B cell (primary cell): ENCODE data around the gene PDZRN3. TPM values are rescaled to one million over a fixed set of nuclear protein-coding genes. Genes with fewer than 3 reads are reported as not detected.

ENCODE experiments used
- ATAC-seq: fragments of 200-7000 bp; cut with Tn5 transposase; one replicate; pipeline ENCODE4 v1.10.0; 2021; ENCODE audit warnings: low read depth, mild to moderate bottlenecking, moderate number of reproducible peaks, moderate library complexity
- CTCF ChIA-PET: fragments of 350-600 bp; sonication (Branson Sonifier 250); formaldehyde crosslinking; loops from one replicate; lab custom pipeline; 2021; ENCODE audit warnings: antibody characterized with exemption, inconsistent platforms; lab: Charles Lee
- POLR2A ChIA-PET: fragments of 350-600 bp; sonication (Branson Sonifier 250); formaldehyde crosslinking; loops from one replicate; lab custom pipeline; 2021; ENCODE audit warnings: antibody characterized with exemption; lab: Charles Lee
- DNase-seq: peaks from one replicate; pipeline ENCODE4 v3.0.0; 2013
- H2AFZ ChIP-seq: 2 replicates; pipeline ENCODE4 v1.6.1; 2012; ENCODE audit warnings: mild to moderate bottlenecking, low read depth, low read length; ENCODE audit not compliant: insufficient read depth, poor library complexity, severe bottlenecking
- H3K27ac ChIP-seq, 2 donors: 1 replicate in 1 of 2; 2 replicates in 1 of 2; pipeline ENCODE4 v1.5.1; 2012 to 2013; ENCODE audit warnings: low read length in 2 of 2, mild to moderate bottlenecking in 2 of 2, moderate library complexity in 1 of 2
- H3K27me3 ChIP-seq, 4 experiments: fragments of 200-600 bp in 1 of 4; sonication (generic) in 1 of 4; replicated peaks in 1 of 4; 1 replicate in 2 of 4; 2 replicates in 2 of 4; pipeline versions ENCODE4 v1.6.1 to v1.7.0; 2013 to 2016; ENCODE audit warnings: low read length in 3 of 4, mild to moderate bottlenecking in 2 of 4, mixed read lengths in 1 of 4, moderate library complexity in 1 of 4; ENCODE audit not compliant: insufficient read depth in 4 of 4, control insufficient read depth in 3 of 4; ENCODE audit errors: control extremely low read depth in 1 of 4
- H3K36me3 ChIP-seq, 2 experiments: replicated peaks in 1 of 2; 1 replicate in 1 of 2; 2 replicates in 1 of 2; pipeline versions ENCODE4 v1.6.1 to v1.7.1; 2013; ENCODE audit warnings: low read length in 1 of 2; ENCODE audit not compliant: insufficient read depth in 2 of 2, control insufficient read depth in 1 of 2; ENCODE audit errors: control extremely low read depth in 1 of 2, extremely low read depth in 1 of 2
- H3K4me1 ChIP-seq, 2 donors: fragments of 200-600 bp in 1 of 2; sonication (generic) in 1 of 2; 1 replicate in 1 of 2; 2 replicates in 1 of 2; pipeline versions ENCODE4 v1.5.1 to v1.6.1; 2013 to 2017; ENCODE audit warnings: low read length in 2 of 2; ENCODE audit not compliant: control insufficient read depth in 2 of 2, insufficient read depth in 2 of 2
- H3K4me2 ChIP-seq: replicated peaks from 2 replicates; pipeline ENCODE3; 2012; ENCODE audit warnings: mild to moderate bottlenecking, low read depth, low read length; ENCODE audit not compliant: poor library complexity, severe bottlenecking
- H3K4me3 ChIP-seq, 5 experiments: fragments of 200-600 bp in 1 of 5; sonication (generic) in 1 of 5; 1 replicate in 3 of 5; 2 replicates in 2 of 5; pipeline versions ENCODE4 v1.5.1 to v1.7.0; 2011 to 2016; ENCODE audit warnings: low read length in 4 of 5, mild to moderate bottlenecking in 4 of 5, low read depth in 2 of 5, control low read depth in 1 of 5, moderate library complexity in 1 of 5; ENCODE audit not compliant: insufficient read depth in 1 of 5; ENCODE audit errors: control extremely low read depth in 1 of 5, extremely low read depth in 1 of 5
- H3K79me2 ChIP-seq: fragments of 200-600 bp; sonication (generic); one replicate; pipeline ENCODE4 v1.6.0; 2016; ENCODE audit warnings: low read length; ENCODE audit not compliant: control insufficient read depth, insufficient read depth
- H3K9ac ChIP-seq: fragments of 200-600 bp; sonication (generic); 2 replicates; pipeline ENCODE4 v1.6.1; 2017; ENCODE audit warnings: mild to moderate bottlenecking, low read length, moderate library complexity
- H3K9me3 ChIP-seq, 3 donors: one replicate each; pipeline versions ENCODE4 v1.6.1 to v1.7.1; 2013; ENCODE audit warnings: low read length in 2 of 3; ENCODE audit not compliant: control insufficient read depth in 2 of 3, insufficient read depth in 1 of 3; ENCODE audit errors: control extremely low read depth in 1 of 3
- H4K20me1 ChIP-seq: 2 replicates; pipeline ENCODE4 v1.6.0; 2012; ENCODE audit warnings: mild to moderate bottlenecking, low read length; ENCODE audit not compliant: insufficient read depth, control insufficient read depth, poor library complexity, severe bottlenecking
- H3K27ac Mint-ChIP-seq: one replicate; pipeline ENCODE4 v1.8.0; 2021; ENCODE audit warnings: mixed read lengths
- H3K27me3 Mint-ChIP-seq: one replicate; pipeline ENCODE4 v1.8.0; 2021; ENCODE audit warnings: mixed read lengths
- H3K4me1 Mint-ChIP-seq: one replicate; pipeline ENCODE4 v1.8.0; 2021; ENCODE audit warnings: mixed read lengths
- H3K4me3 Mint-ChIP-seq: one replicate; pipeline ENCODE4 v1.8.0; 2021; ENCODE audit warnings: mixed read lengths
- H3K9me3 Mint-ChIP-seq: one replicate; pipeline ENCODE4 v1.8.0; 2022; ENCODE audit warnings: mixed read lengths; ENCODE audit not compliant: insufficient read depth
- CTCF ChIP-seq: fragments of 200-600 bp; IDR thresholded peaks from one replicate; pipeline ENCODE4 v1.8.0; 2022; ENCODE audit warnings: antibody characterized with exemption, mild to moderate bottlenecking
- EZH2 ChIP-seq: IDR thresholded peaks from 2 replicates; pipeline ENCODE4 v1.6.1; 2012; ENCODE audit warnings: borderline replicate concordance, low read depth, mild to moderate bottlenecking, moderate library complexity, low read length; ENCODE audit not compliant: insufficient read depth, poor library complexity, severe bottlenecking
- WGBS: methylation state at CpG from one replicate; pipeline ENCODE4 v1.1.5; 2013; ENCODE audit warnings: missing lambda C conversion rate; ENCODE audit not compliant: insufficient coverage; 5-methylcytosine and 5-hydroxymethylcytosine counted together
- intact Hi-C: fragments of 100-400 bp; cut with micrococcal nuclease; formaldehyde crosslinking; loops from one replicate; pipeline ENCODE4 v1.10.0; 2022
- polyA plus RNA-seq: library from polyadenylated mRNA; depleted of rRNA; stranded (reverse); fragments of >200 nt; gene quantifications from 2 replicates; pipeline ENCODE4 v1.2.3, GENCODE V29; 2012
- total RNA-seq, 2 donors: library from RNA; stranded (reverse); fragments of 120-200 nt in 1 of 2; gene quantifications; 1 replicate in 1 of 2; 2 replicates in 1 of 2; pipeline versions ENCODE4 v1.2.3 to v1.2.4, GENCODE V29; 2013 to 2022

The PDZRN3 gene
- total and polyA plus RNA-seq, 2 donors (not counting 1 experiment from before 2014, with no cell fraction given): not detected

- no peak overlapping the region for H3K4me3 Mint-ChIP-seq
- TF ChIP-seq EZH2 (no peak), CTCF (no peak)
- ATAC-seq (no peak), DNase-seq (no peak)
- Histone ChIP-seq H3K27ac (no peak overlapping the region), H3K79me2 (no peaks in the 10 kb centered on the region), H3K4me2 (no peak overlapping the region), H2AFZ (no peak overlapping the region), H3K4me3 (no peak overlapping the region), H3K9ac (no peak overlapping the region), H4K20me1 (no peaks in the 10 kb centered on the region), H3K9me3 (no peaks in the 10 kb centered on the region), H3K4me1 (no peaks in the 10 kb centered on the region), H3K27me3 (peaks cover 0 to 3% (median 0%) of the 10 kb centered on the region in 4 experiments), H3K36me3 (no peaks in the 10 kb centered on the region)
- peaks cover 6% of the 10 kb centered on the region for H3K4me1 Mint-ChIP-seq
- H3K27me3 Mint-ChIP-seq: peaks cover 34% of the 10 kb centered on the region
- 87% methylated on average over 4 of the region's 4 CpGs for WGBS
- H3K27ac Mint-ChIP-seq: no peak overlapping the region
- CTCF ChIA-PET: no interaction called here
- intact Hi-C loops: no loop called here
- POLR2A ChIA-PET: no interaction called here
- no peaks in the 10 kb centered on the region for H3K9me3 Mint-ChIP-seq
Measured at GRCh38 chr3:73470860-73471259, 153.9 kb downstream of the PDZRN3 start.

GRCh38 chr3:73469331-73469730, 155.4 kb downstream of the PDZRN3 start:
- ATAC-seq: no peak
- Mint-ChIP-seq H3K9me3 (no peaks in the 10 kb centered on the region), H3K4me1 (no peaks in the 10 kb centered on the region), H3K27me3 (peaks cover 35% of the 10 kb centered on the region), H3K4me3 (no peak overlapping the region), H3K27ac (no peak overlapping the region)
- Histone ChIP-seq H3K4me3 (no peak overlapping the region), H3K4me2 (no peak overlapping the region), H3K79me2 (no peaks in the 10 kb centered on the region), H3K4me1 (no peaks in the 10 kb centered on the region), H3K27me3 (peaks cover 0 to 3% (median 0%) of the 10 kb centered on the region in 4 experiments), H3K27ac (no peak overlapping the region), H3K36me3 (no peaks in the 10 kb centered on the region), H3K9me3 (peaks cover 0 to 1% (median 0%) of the 10 kb centered on the region in 3 donors), H2AFZ (no peak overlapping the region), H4K20me1 (no peaks in the 10 kb centered on the region), H3K9ac (no peak overlapping the region)
- ChIA-PET POLR2A (no interaction called here), CTCF (no interaction called here)
- DNase-seq: no peak
- intact Hi-C loops: no loop called here
- WGBS: 100% methylated on average over 5 of the region's 9 CpGs
- TF ChIP-seq CTCF: no peak
- no peak for TF ChIP-seq EZH2
